SHP77 treated with DMSO at 0.1 percent for 48 hours (cell line): ENCODE data around the gene HTR2B.
"Not testable (repeated sequence)": the region's sequence is repeated elsewhere in the genome, so short reads cannot be mapped to it uniquely, and the experiment has no call there.

Source experiments
- DNase-seq: peaks from one replicate; lab custom pipeline; 2025; lab: John Stamatoyannopoulos, UW

The HTR2B gene

DNA sequence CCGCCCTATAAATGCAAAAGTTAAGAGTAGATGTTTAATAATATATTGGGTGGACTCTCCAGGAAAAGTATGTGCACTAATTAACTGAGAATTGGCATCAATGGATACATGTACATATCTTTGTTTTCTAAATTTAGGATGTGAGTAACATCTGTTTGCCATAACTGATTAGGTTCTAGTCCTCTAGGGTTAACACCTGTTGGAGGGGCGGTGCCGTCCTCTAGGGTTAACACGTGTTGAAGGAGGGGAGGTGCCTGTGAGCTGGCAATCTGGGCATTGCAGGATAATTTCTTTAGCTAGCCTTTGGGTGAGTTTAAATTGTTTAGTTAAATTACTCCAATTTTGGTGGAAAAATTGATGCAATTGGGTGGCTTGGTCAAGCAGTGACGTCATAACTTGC lies 30.9 kb downstream of the HTR2B start:
- no peak for DNase-seq

DNA sequence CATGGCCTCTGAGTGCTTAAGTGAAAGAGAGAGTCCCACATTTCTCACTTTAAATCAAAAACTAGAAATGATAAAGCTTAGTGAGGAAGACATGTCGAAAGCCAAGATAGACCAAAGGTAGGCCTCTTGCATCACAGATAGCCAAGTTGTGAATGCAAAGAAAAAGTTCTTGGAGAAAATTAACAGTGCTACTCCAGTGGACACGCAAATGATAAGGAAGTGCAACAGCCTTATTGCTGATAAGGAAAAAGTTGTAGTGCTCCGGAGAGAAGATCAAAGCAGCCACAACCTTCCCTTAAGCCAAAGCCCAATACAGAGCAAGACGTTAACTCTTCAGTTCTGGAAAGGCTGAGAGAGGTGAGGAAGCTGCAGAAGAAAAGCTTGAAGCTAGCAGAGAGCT lies 36.1 kb downstream of the HTR2B start:
- DNase-seq: no peak

DNA sequence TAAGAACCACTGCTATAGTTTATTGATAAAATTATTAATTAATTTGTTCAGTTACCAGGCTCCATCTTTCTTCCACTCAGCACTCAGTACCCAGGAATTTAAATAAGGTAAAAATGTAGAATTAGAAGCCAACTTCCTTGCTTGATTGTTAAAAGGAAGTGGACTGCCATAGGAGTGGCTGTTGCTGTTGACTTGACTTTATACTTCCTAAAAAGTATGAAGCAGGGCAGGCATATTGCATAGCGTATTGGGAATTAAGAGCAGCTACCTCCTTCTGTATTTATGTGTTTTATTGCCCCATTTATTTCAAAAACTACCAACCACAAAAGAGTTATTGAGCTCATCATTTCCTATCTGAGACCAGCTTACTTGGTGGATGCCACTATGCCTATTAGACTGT lies 40.3 kb downstream of the HTR2B start:
- no peak for DNase-seq

- no peak for DNase-seq
Measured at GRCh38 chr2:231069379-231070054, 55.3 kb downstream of the HTR2B start.

GRCh38 chr2:231068525-231069222 lies 56.2 kb downstream of the HTR2B start:
- DNase-seq: no peak

DNA sequence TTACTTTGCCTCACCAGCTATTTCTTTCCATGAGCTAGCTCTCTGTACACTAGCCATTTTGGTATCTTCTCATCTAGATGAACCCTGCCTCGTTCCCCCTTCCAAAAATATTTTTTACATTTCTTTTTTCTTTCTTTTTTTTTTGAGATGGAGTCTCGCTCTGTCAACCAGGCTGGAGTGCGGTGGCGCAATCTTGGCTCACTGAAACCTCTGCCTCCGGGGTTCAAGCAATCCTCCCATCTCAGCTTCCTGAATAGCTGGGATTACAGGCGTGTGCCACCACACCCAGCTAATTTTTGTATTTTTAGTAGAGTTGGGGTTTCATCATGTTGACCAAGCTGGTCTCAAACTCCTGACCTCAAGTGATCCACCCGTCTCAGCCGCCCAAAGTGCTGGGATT lies 57.3 kb downstream of the HTR2B start:
- not testable (repeated sequence) for DNase-seq

DNA sequence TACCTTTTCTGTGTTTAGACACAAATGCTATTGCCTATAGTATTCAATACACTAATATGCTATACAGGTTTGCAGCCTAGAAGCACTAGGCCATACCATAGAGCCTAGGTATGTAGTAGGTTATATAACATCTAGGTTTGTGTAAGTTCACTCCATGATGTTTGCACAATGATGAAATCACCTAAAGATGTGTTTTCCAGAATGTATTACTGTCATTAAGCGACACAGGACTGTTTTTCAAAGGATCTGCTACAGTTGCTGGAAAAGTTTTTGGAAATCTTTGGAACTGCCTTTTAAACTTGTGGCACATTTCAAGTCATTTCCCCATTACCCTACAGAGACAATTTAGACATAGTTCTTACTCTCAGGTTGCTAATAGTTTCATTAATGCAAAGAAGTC lies 58.9 kb downstream of the HTR2B start:
- no peak for DNase-seq

GRCh38 chr2:231063347-231063746 lies 61.5 kb downstream of the HTR2B start:
- DNase-seq: no peak

DNA sequence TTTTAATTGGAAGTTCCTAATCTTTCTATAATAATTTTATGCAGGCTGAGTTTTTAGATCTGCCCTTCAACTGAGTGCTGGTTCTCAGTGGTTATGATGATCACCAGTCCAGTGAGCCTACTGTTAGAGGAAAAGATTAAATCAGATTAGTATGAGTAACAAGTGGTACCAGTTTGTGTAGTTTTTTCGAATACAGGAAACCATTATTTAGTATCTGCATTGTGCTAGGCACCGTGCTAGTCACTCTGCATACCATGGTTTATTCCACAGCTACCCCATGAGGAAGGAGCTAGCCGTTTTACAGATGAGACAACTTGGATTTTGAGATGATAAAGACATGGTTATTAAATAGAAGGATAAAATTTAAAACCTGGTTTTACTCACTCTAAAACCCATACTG lies 62.1 kb downstream of the HTR2B start:
- DNase-seq: no peak

GRCh38 chr2:231059756-231060155 lies 65.1 kb downstream of the HTR2B start:
- no peak for DNase-seq

GRCh38 chr2:231058761-231059550 lies 65.9 kb downstream of the HTR2B start:
- no peak for DNase-seq
